Gastroesophageal sphincter (tissue), 3 donors: ENCODE measurements around the gene ACER2.

Experiments
- CTCF ChIP-seq, 4 experiments: fragments of 200-600 bp in 2 of 4; fragments of 450-650 bp in 2 of 4; sonication (generic) in 1 of 4; IDR thresholded peaks; one replicate each; pipeline ENCODE4 v1.5.1; 2017 to 2019; ENCODE audit warnings: antibody characterized with exemption in 4 of 4, mild to moderate bottlenecking in 2 of 4, moderate library complexity in 2 of 4
- POLR2A ChIP-seq, 2 donors: fragments of 450-650 bp; IDR thresholded peaks; one replicate each; pipeline ENCODE4 v1.6.1; 2017; ENCODE audit warnings: antibody characterized with exemption in 2 of 2, mild to moderate bottlenecking in 2 of 2, moderate library complexity in 1 of 2

- TF ChIP-seq CTCF (IDR thresholded peaks at IDR 0.05) (no peak), POLR2A (IDR thresholded peaks at IDR 0.05) (no peak)
These were observed 39.7 kb upstream of the ACER2 start for GRCh38 chr9:19369107-19369506.
